ENCODE data around the gene KRTCAP3. TPM values are rescaled to one million over a fixed set of nuclear protein-coding genes. Genes with fewer than 3 reads are reported as not detected.
"Not testable (repeated sequence)": the region's sequence is repeated elsewhere in the genome, so short reads cannot be mapped to it uniquely, and the experiment has no call there.

The KRTCAP3 gene
- not detected in 2 replicates for polyA plus RNA-seq (2014; cell fraction: cytosol; rRNA removed)
- polyA plus RNA-seq (2014; cell fraction: nucleus; rRNA removed): 8.6 and 9.3 TPM in 2 replicates

GRCh38 chr2:27441958-27442919, at the start of gene KRTCAP3:
Gene KRTCAP3, plus strand, starts transcription at chr2:27442381. Its CDS starts 32 bp downstream, at chr2:27442413.
- no peak for DNase-seq (ENCODE audit: low spot score)

GRCh38 chr2:27393225-27393624, 49.0 kb upstream of the KRTCAP3 start:
- no peak for DNase-seq (ENCODE audit: low spot score)

GRCh38 chr2:27398962-27399361, 43.2 kb upstream of the KRTCAP3 start:
- DNase-seq (ENCODE audit: low spot score): no peak

GRCh38 chr2:27400348-27401135, 41.6 kb upstream of the KRTCAP3 start:
- no peak for DNase-seq (ENCODE audit: low spot score)

- peak; percentile 74 for DNase-seq (ENCODE audit: low spot score)
Observed at GRCh38 chr2:27407798-27408491, 34.2 kb upstream of the KRTCAP3 start.

- DNase-seq (ENCODE audit: low spot score): peak; percentile 1
Observed at GRCh38 chr2:27408601-27409320, 33.4 kb upstream of the KRTCAP3 start.

GRCh38 chr2:27409321-27410073, 32.7 kb upstream of the KRTCAP3 start, which contains the start of gene PPM1G:
Gene PPM1G, minus strand, starts transcription at chr2:27409591. Its CDS starts 169 bp downstream, at chr2:27409422.
- peak; percentile 91 for DNase-seq (ENCODE audit: low spot score)

GRCh38 chr2:27412419-27413152, 29.6 kb upstream of the KRTCAP3 start:
- no peak for DNase-seq (ENCODE audit: low spot score)

GRCh38 chr2:27416151-27416550, 26.0 kb upstream of the KRTCAP3 start:
- no peak for DNase-seq (ENCODE audit: low spot score)

GRCh38 chr2:27420996-27421395, 21.2 kb upstream of the KRTCAP3 start:
- DNase-seq (ENCODE audit: low spot score): no peak

- no peak for DNase-seq (ENCODE audit: low spot score)
Observed at GRCh38 chr2:27421660-27422250, 20.4 kb upstream of the KRTCAP3 start.

GRCh38 chr2:27422958-27423357, 19.2 kb upstream of the KRTCAP3 start:
- no peak for DNase-seq (ENCODE audit: low spot score)

- DNase-seq (ENCODE audit: low spot score): not testable (repeated sequence)
Observed at GRCh38 chr2:27425039-27425438, 17.1 kb upstream of the KRTCAP3 start.

- peak; percentile 6 for DNase-seq (ENCODE audit: low spot score)
Observed at GRCh38 chr2:27427863-27428212, 14.3 kb upstream of the KRTCAP3 start.

GRCh38 chr2:27428213-27428977, 13.8 kb upstream of the KRTCAP3 start, which contains the start of gene NRBP1:
Gene NRBP1, plus strand, starts transcription at chr2:27428631. Its CDS starts 4,643 bp downstream, at chr2:27433274.
- DNase-seq (ENCODE audit: low spot score): peak; percentile 87

- DNase-seq (ENCODE audit: low spot score): peak; percentile 71
Observed at GRCh38 chr2:27428978-27429541, 13.1 kb upstream of the KRTCAP3 start.

GRCh38 chr2:27431395-27431794, 10.8 kb upstream of the KRTCAP3 start:
- no peak for DNase-seq (ENCODE audit: low spot score)

GRCh38 chr2:27435628-27436027, 6.6 kb upstream of the KRTCAP3 start:
- DNase-seq (ENCODE audit: low spot score): no peak

Measured in SK-N-DZ (cell line).